Muscle of leg (tissue), 11 donors: ENCODE results near the gene B9D1. TPM values are rescaled to one million over a fixed set of nuclear protein-coding genes. Genes with fewer than 3 reads are reported as not detected.

Experiments used
- DNase-seq: peaks from one replicate; pipeline ENCODE4 v3.0.0; 2013
- H3K27ac ChIP-seq: one replicate; pipeline ENCODE4 v1.5.1; 2013; ENCODE audit warnings: mild to moderate bottlenecking, low read length, control low read depth
- H3K27me3 ChIP-seq: one replicate; pipeline ENCODE4 v1.6.1; 2013; ENCODE audit warnings: low read length; ENCODE audit not compliant: control insufficient read depth, insufficient read depth
- H3K36me3 ChIP-seq: one replicate; pipeline ENCODE4 v1.6.1; 2013; ENCODE audit warnings: low read length; ENCODE audit not compliant: control insufficient read depth, insufficient read depth
- H3K4me1 ChIP-seq: one replicate; pipeline ENCODE4 v1.6.1; 2013; ENCODE audit warnings: low read length; ENCODE audit not compliant: control insufficient read depth, insufficient read depth
- H3K4me3 ChIP-seq: one replicate; pipeline ENCODE4 v1.5.1; 2013; ENCODE audit warnings: low read length, control low read depth
- H3K9me3 ChIP-seq: replicated peaks from 2 replicates; pipeline ENCODE4 v1.6.1; 2013; ENCODE audit warnings: low read depth, low read length; ENCODE audit not compliant: control insufficient read depth
- WGBS: methylation state at CpG from one replicate; pipeline ENCODE4 v1.1.5; 2013; ENCODE audit warnings: missing lambda C conversion rate; ENCODE audit not compliant: insufficient coverage; 5-methylcytosine and 5-hydroxymethylcytosine counted together
- polyA plus RNA-seq, 8 donors: library from polyadenylated mRNA; unstranded; fragments of 120-200 nt; gene quantifications; one replicate each; pipeline versions ENCODE4 v1.2.1 to v1.2.3, GENCODE V29; 2013; ENCODE audit warnings: inconsistent platforms in 1 of 8, low replicate concordance in 1 of 8; ENCODE audit not compliant: insufficient read length in 8 of 8, insufficient read depth in 1 of 8
- total RNA-seq: library from RNA; stranded (reverse); fragments of 120-200 nt; gene quantifications from one replicate; pipeline ENCODE4 v1.2.4, GENCODE V29; 2013

Gene B9D1
- total and polyA plus RNA-seq, 9 donors: 5.7 to 9.7 (median 6.7) TPM

GRCh38 chr17:19382531-19383444 lies 20.3 kb upstream of the B9D1 start:
- Histone ChIP-seq H3K27ac (no peak overlapping the region), H3K27me3 (no peaks in the 10 kb centered on the region), H3K4me3 (no peak overlapping the region), H3K9me3 (no peaks in the 10 kb centered on the region), H3K36me3 (peaks cover 66% of the 10 kb centered on the region), H3K4me1 (peaks cover 68% of the 10 kb centered on the region)
- WGBS: 62% methylated on average over 11 of the region's 13 CpGs
- peak; percentile 31 for DNase-seq

GRCh38 chr17:19381741-19382444 lies 19.4 kb upstream of the B9D1 start:
- WGBS: 79% methylated on average over 24 of the region's 31 CpGs
- Histone ChIP-seq H3K4me1 (peaks cover 62% of the 10 kb centered on the region), H3K9me3 (no peaks in the 10 kb centered on the region), H3K36me3 (peaks cover 66% of the 10 kb centered on the region), H3K4me3 (no peak overlapping the region), H3K27ac (no peak overlapping the region), H3K27me3 (no peaks in the 10 kb centered on the region)
- no peak for DNase-seq

GRCh38 chr17:19381361-19381740 lies 18.8 kb upstream of the B9D1 start:
- peaks cover 58% of the 10 kb centered on the region for H3K4me1 ChIP-seq
- H3K36me3 ChIP-seq: peaks cover 66% of the 10 kb centered on the region
- no peaks in the 10 kb centered on the region for H3K9me3 ChIP-seq
- no peak overlapping the region for H3K27ac ChIP-seq
- H3K4me3 ChIP-seq: no peak overlapping the region
- WGBS: 83% methylated on average over 3 of the region's 7 CpGs
- no peaks in the 10 kb centered on the region for H3K27me3 ChIP-seq
- DNase-seq: no peak

- no peak for DNase-seq
- H3K27me3 ChIP-seq: no peaks in the 10 kb centered on the region
- no peak overlapping the region for H3K27ac ChIP-seq
- H3K4me1 ChIP-seq: peaks cover 55% of the 10 kb centered on the region
- no peaks in the 10 kb centered on the region for H3K9me3 ChIP-seq
- 89% methylated on average over 26 of the region's 29 CpGs for WGBS
- H3K4me3 ChIP-seq: no peak overlapping the region
- peaks cover 66% of the 10 kb centered on the region for H3K36me3 ChIP-seq
Measured at GRCh38 chr17:19380481-19381301, 18.2 kb upstream of the B9D1 start.

GRCh38 chr17:19379361-19380065 lies 17.0 kb upstream of the B9D1 start:
- H3K27ac ChIP-seq: peak overlapping the region; percentile 93
- H3K4me3 ChIP-seq: peak overlapping the region; percentile 94
- H3K4me1 ChIP-seq: peaks cover 43% of the 10 kb centered on the region
- H3K9me3 ChIP-seq: no peaks in the 10 kb centered on the region
- WGBS: 69% methylated on average over 5 of the region's 13 CpGs
- no peaks in the 10 kb centered on the region for H3K27me3 ChIP-seq
- peaks cover 54% of the 10 kb centered on the region for H3K36me3 ChIP-seq
- DNase-seq: no peak

GRCh38 chr17:19378416-19379360 lies 16.2 kb upstream of the B9D1 start, which contains the start of gene MAPK7:
Gene MAPK7, plus strand, starts transcription at chr17:19378498. Its CDS starts 403 bp downstream, at chr17:19378901.
- peaks cover 46% of the 10 kb centered on the region for H3K36me3 ChIP-seq
- H3K4me3 ChIP-seq: peak within 1 kb of the TSS; percentile 94
- peak; percentile 41 for DNase-seq
- no peaks in the 10 kb centered on the region for H3K27me3 ChIP-seq
- peak within 1 kb of the TSS; percentile 100 for H3K27ac ChIP-seq
- WGBS: 1% methylated on average over 64 of the region's 69 CpGs
- H3K4me1 ChIP-seq: peaks cover 35% of the 10 kb centered on the region
- no peaks in the 10 kb centered on the region for H3K9me3 ChIP-seq

- no peaks in the 10 kb centered on the region for H3K27me3 ChIP-seq
- H3K4me3 ChIP-seq: peak overlapping the region; percentile 94
- H3K36me3 ChIP-seq: peaks cover 37% of the 10 kb centered on the region
- peak overlapping the region; percentile 100 for H3K27ac ChIP-seq
- under 1% methylated on average over 65 of the region's 67 CpGs for WGBS
- peaks cover 26% of the 10 kb centered on the region for H3K4me1 ChIP-seq
- no peaks in the 10 kb centered on the region for H3K9me3 ChIP-seq
- peak; percentile 100 for DNase-seq
Measured at GRCh38 chr17:19377602-19378415, 15.3 kb upstream of the B9D1 start.

- DNase-seq: no peak
- Histone ChIP-seq H3K36me3 (peaks cover 27% of the 10 kb centered on the region), H3K4me1 (peaks cover 19% of the 10 kb centered on the region), H3K4me3 (peak overlapping the region; percentile 74), H3K27ac (peak overlapping the region; percentile 100), H3K27me3 (no peaks in the 10 kb centered on the region), H3K9me3 (no peaks in the 10 kb centered on the region)
- no CpG with 5 or more reads among the region's 2 CpGs for WGBS
Measured at GRCh38 chr17:19376811-19377210, 14.3 kb upstream of the B9D1 start.
